Measurements from ENCODE around the gene GPA33. TPM values are rescaled to one million over a fixed set of nuclear protein-coding genes. Genes with fewer than 3 reads are reported as not detected.

Gene GPA33
- total RNA-seq, 1 donor, result not detected

DNA sequence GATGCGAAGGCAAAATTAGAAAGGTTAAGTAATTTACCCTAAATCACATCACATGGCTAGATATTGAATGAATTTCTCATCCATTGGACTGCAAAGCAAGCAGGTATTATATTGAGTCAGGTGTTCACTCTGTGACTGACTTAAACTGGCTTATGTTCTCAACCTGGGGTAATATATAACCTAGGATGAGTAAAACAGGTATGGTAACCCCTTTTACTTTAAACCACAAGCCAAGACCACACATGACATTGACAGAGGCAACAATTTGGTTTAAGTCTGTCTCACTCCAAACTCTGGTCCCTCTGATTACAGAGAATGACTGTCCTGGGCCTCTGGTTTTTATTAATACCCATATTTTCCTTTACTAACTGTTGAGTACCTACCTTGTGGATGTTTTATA lies 67.8 kb downstream of the GPA33 start:
- Histone ChIP-seq H3K4me2 (ENCODE audit: insufficient read depth, low read length) (no peak overlapping the region), H2AFZ (ENCODE audit: low read length) (no peak overlapping the region), H3K79me2 (ENCODE audit: insufficient read depth, low read length) (no peaks in the 10 kb centered on the region), H3K27me3 (ENCODE audit: insufficient read depth, low read length) (no peaks in the 10 kb centered on the region), H3K36me3 (ENCODE audit: insufficient read depth, low read length) (no peaks in the 10 kb centered on the region), H3K27ac (ENCODE audit: low read depth, low read length) (no peak overlapping the region), H3K9me3 (ENCODE audit: low read depth, low read length) (no peaks in the 10 kb centered on the region), H4K20me1 (ENCODE audit: insufficient read depth, low read length) (no peaks in the 10 kb centered on the region), H3K4me3 (ENCODE audit: insufficient read depth, low read length) (no peak overlapping the region), H3K4me1 (ENCODE audit: insufficient read depth, low read length) (no peaks in the 10 kb centered on the region)
- no peak for DNase-seq (ENCODE audit: insufficient read length, low spot score, missing footprints)
- TF ChIP-seq CTCF (IDR thresholded peaks at IDR 0.05; ENCODE audit: extremely low read depth, low read depth, low read length), result no peak

DNA sequence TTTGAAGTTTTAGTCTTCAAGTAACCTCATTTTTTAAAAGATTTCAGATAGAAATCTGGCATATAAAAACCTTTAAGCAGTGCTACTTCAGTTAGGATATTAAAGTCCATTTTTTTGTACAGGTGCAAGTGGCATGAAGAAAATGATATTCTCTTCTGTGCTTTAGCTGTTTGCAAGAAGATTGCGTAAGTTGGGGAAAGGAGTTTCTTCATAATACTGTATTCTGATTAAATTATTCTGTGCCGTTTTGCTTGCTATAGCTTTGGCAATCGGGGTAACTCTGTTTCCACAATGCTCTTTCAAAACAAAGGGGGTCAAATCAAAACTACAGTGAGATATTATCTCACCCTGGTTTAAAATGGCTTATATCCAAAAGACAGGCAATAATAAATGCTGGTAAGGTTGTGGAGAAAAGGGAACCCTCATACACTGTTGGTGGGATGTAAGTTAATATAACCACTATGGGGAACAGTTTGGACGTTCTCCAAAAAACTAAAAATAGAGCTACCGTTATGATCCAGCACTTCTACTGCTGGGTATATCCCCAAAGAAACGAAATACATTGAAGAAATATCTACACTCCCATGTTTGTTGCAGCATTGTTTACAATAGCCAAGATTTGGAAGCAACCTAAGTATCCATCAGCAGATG lies 74.0 kb downstream of the GPA33 start:
- Histone ChIP-seq H3K27ac (ENCODE audit: low read depth, low read length) (no peak overlapping the region), H3K4me1 (ENCODE audit: insufficient read depth, low read length) (no peaks in the 10 kb centered on the region), H3K27me3 (ENCODE audit: insufficient read depth, low read length) (no peaks in the 10 kb centered on the region), H3K36me3 (ENCODE audit: insufficient read depth, low read length) (no peaks in the 10 kb centered on the region), H4K20me1 (ENCODE audit: insufficient read depth, low read length) (no peaks in the 10 kb centered on the region), H3K9me3 (ENCODE audit: low read depth, low read length) (no peaks in the 10 kb centered on the region), H3K4me2 (ENCODE audit: insufficient read depth, low read length) (no peak overlapping the region), H3K4me3 (ENCODE audit: insufficient read depth, low read length) (no peak overlapping the region), H2AFZ (ENCODE audit: low read length) (no peak overlapping the region), H3K79me2 (ENCODE audit: insufficient read depth, low read length) (no peaks in the 10 kb centered on the region)
- no peak for TF ChIP-seq CTCF (IDR thresholded peaks at IDR 0.05; ENCODE audit: extremely low read depth, low read depth, low read length)
- DNase-seq (ENCODE audit: insufficient read length, low spot score, missing footprints), result no peak

- no peak overlapping the region for H3K4me3 ChIP-seq (ENCODE audit: insufficient read depth, low read length)
- no peaks in the 10 kb centered on the region for H3K79me2 ChIP-seq (ENCODE audit: insufficient read depth, low read length)
- H3K27me3 ChIP-seq (ENCODE audit: insufficient read depth, low read length), result no peaks in the 10 kb centered on the region
- no peak overlapping the region for H3K4me2 ChIP-seq (ENCODE audit: insufficient read depth, low read length)
- no peaks in the 10 kb centered on the region for H4K20me1 ChIP-seq (ENCODE audit: insufficient read depth, low read length)
- no peaks in the 10 kb centered on the region for H3K9me3 ChIP-seq (ENCODE audit: low read depth, low read length)
- TF ChIP-seq CTCF (IDR thresholded peaks at IDR 0.05; ENCODE audit: extremely low read depth, low read depth, low read length), result no peak
- no peak overlapping the region for H3K27ac ChIP-seq (ENCODE audit: low read depth, low read length)
- H3K4me1 ChIP-seq (ENCODE audit: insufficient read depth, low read length), result no peaks in the 10 kb centered on the region
- H3K36me3 ChIP-seq (ENCODE audit: insufficient read depth, low read length), result no peaks in the 10 kb centered on the region
- H2AFZ ChIP-seq (ENCODE audit: low read length), result no peak overlapping the region
- no peak for DNase-seq (ENCODE audit: insufficient read length, low spot score, missing footprints)
Observed at GRCh38 chr1:167013108-167013929, 76.9 kb downstream of the GPA33 start.

DNA sequence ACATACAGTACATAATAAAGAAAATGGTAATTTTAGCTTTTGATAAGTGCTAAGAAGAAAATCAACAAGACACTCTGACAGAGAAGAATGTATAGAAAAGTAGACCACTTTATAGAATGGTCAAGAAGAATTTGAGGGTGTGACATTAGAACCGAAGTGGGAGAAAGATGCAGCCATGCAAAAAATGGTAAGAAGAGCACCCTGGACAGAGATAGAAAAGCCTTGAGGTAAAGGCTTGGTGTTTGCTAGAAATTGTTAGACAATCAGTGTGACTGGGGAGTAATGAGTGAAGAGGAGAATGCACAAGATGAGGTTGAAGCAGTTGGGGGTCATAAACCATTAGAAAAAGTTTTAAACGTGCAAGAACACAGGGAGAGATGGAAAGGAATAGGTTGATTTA lies 77.6 kb downstream of the GPA33 start:
- no peak overlapping the region for H3K27ac ChIP-seq (ENCODE audit: low read depth, low read length)
- DNase-seq (ENCODE audit: insufficient read length, low spot score, missing footprints), result peak; percentile 32
- no peaks in the 10 kb centered on the region for H3K79me2 ChIP-seq (ENCODE audit: insufficient read depth, low read length)
- no peak for TF ChIP-seq CTCF (IDR thresholded peaks at IDR 0.05; ENCODE audit: extremely low read depth, low read depth, low read length)
- no peak overlapping the region for H2AFZ ChIP-seq (ENCODE audit: low read length)
- no peaks in the 10 kb centered on the region for H4K20me1 ChIP-seq (ENCODE audit: insufficient read depth, low read length)
- no peaks in the 10 kb centered on the region for H3K36me3 ChIP-seq (ENCODE audit: insufficient read depth, low read length)
- H3K4me2 ChIP-seq (ENCODE audit: insufficient read depth, low read length), result no peak overlapping the region
- H3K27me3 ChIP-seq (ENCODE audit: insufficient read depth, low read length), result no peaks in the 10 kb centered on the region
- no peaks in the 10 kb centered on the region for H3K4me1 ChIP-seq (ENCODE audit: insufficient read depth, low read length)
- H3K4me3 ChIP-seq (ENCODE audit: insufficient read depth, low read length), result no peak overlapping the region
- no peaks in the 10 kb centered on the region for H3K9me3 ChIP-seq (ENCODE audit: low read depth, low read length)
